Cardiac muscle cell (in vitro differentiated cells and primary cell): ENCODE results near the gene LDHAL6A. TPM values are rescaled to one million over a fixed set of nuclear protein-coding genes. Genes with fewer than 3 reads are reported as not detected.
A peak's percentile ranks its signal among the peaks of the same experiment; 100 is the strongest.

Experiments
- DNase-seq, 2 donors: peaks; one replicate each; pipeline versions ENCODE4 v3.0.0 to v3.0.0-alpha.2; 2010 to 2017; ENCODE audit warnings: low read depth in 1 of 2, low spot score in 1 of 2
- H3K27ac ChIP-seq: fragments of 200-600 bp; sonication (generic); 2 replicates; pipeline ENCODE4 v1.5.1; 2016
- H3K27me3 ChIP-seq: fragments of 200-600 bp; sonication (generic); 2 replicates; pipeline ENCODE4 v1.6.0; 2016; ENCODE audit warnings: control low read depth
- H3K36me3 ChIP-seq: fragments of 200-600 bp; sonication (generic); 2 replicates; pipeline ENCODE4 v1.5.1; 2016; ENCODE audit warnings: control low read depth
- H3K4me1 ChIP-seq: fragments of 200-600 bp; sonication (generic); 2 replicates; pipeline ENCODE4 v1.8.1; 2017; ENCODE audit warnings: low read depth, mild to moderate bottlenecking, mixed run types
- H3K4me3 ChIP-seq: fragments of 200-600 bp; sonication (generic); 2 replicates; pipeline ENCODE4 v1.5.1; 2016; ENCODE audit warnings: mild to moderate bottlenecking
- H3K9me3 ChIP-seq: fragments of 200-600 bp; sonication (generic); 2 replicates; pipeline ENCODE4 v1.5.1; 2017; ENCODE audit warnings: low read depth, mild to moderate bottlenecking, control low read depth
- polyA plus RNA-seq: library from polyadenylated mRNA; unstranded; fragments of >200 nt; fragmentation: Nextera tagmentation; extraction: Ambion mirVana; gene quantifications from 2 replicates; pipeline ENCODE4 v1.2.1, GENCODE V29; 2016
- total RNA-seq: library from RNA; depleted of rRNA; stranded (reverse); fragments of >200 nt; gene quantifications from 2 replicates; pipeline ENCODE4 v1.2.3, GENCODE V29; 2016
- TF ChIP-seq, protein P1 (sequence below): IDR thresholded peaks from 2 replicates; pipeline ENCODE4 v1.5.1; 2012; ENCODE audit warnings: low read depth, mild to moderate bottlenecking, low read length

Gene LDHAL6A
- total and polyA plus RNA-seq, 2 experiments from 2014 or later: 0.12 TPM; not detected in 1

GRCh38 chr11:18490736-18491485 lies 35.3 kb downstream of the LDHAL6A start:
- Histone ChIP-seq H3K4me1 (peaks cover 26% of the 10 kb centered on the region), H3K9me3 (no peaks in the 10 kb centered on the region), H3K4me3 (no peak overlapping the region), H3K36me3 (peaks cover 16% of the 10 kb centered on the region), H3K27ac (peak overlapping the region; percentile 44), H3K27me3 (no peaks in the 10 kb centered on the region)
- no peak for DNase-seq
- TF ChIP-seq, protein P1, sequence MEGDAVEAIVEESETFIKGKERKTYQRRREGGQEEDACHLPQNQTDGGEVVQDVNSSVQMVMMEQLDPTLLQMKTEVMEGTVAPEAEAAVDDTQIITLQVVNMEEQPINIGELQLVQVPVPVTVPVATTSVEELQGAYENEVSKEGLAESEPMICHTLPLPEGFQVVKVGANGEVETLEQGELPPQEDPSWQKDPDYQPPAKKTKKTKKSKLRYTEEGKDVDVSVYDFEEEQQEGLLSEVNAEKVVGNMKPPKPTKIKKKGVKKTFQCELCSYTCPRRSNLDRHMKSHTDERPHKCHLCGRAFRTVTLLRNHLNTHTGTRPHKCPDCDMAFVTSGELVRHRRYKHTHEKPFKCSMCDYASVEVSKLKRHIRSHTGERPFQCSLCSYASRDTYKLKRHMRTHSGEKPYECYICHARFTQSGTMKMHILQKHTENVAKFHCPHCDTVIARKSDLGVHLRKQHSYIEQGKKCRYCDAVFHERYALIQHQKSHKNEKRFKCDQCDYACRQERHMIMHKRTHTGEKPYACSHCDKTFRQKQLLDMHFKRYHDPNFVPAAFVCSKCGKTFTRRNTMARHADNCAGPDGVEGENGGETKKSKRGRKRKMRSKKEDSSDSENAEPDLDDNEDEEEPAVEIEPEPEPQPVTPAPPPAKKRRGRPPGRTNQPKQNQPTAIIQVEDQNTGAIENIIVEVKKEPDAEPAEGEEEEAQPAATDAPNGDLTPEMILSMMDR: no peak

GRCh38 chr11:18491924-18492323 lies 36.3 kb downstream of the LDHAL6A start:
- TF ChIP-seq, protein P1: no peak

GRCh38 chr11:18492888-18493287 lies 37.2 kb downstream of the LDHAL6A start:
- Histone ChIP-seq H3K4me3 (no peak overlapping the region), H3K4me1 (peaks cover 26% of the 10 kb centered on the region), H3K9me3 (no peaks in the 10 kb centered on the region), H3K27ac (peak overlapping the region; percentile 79), H3K27me3 (no peaks in the 10 kb centered on the region), H3K36me3 (peaks cover 16% of the 10 kb centered on the region)
- TF ChIP-seq, protein P1: no peak
- peak; percentile 1 to 84 for DNase-seq

More at GRCh38 chr11:18491924-18492323, 36.3 kb downstream of the LDHAL6A start:
- Histone ChIP-seq H3K9me3 (no peaks in the 10 kb centered on the region), H3K4me1 (peaks cover 26% of the 10 kb centered on the region), H3K27ac (peak overlapping the region; percentile 44), H3K36me3 (peaks cover 16% of the 10 kb centered on the region), H3K27me3 (no peaks in the 10 kb centered on the region), H3K4me3 (no peak overlapping the region)
- DNase-seq: no peak

DNA sequence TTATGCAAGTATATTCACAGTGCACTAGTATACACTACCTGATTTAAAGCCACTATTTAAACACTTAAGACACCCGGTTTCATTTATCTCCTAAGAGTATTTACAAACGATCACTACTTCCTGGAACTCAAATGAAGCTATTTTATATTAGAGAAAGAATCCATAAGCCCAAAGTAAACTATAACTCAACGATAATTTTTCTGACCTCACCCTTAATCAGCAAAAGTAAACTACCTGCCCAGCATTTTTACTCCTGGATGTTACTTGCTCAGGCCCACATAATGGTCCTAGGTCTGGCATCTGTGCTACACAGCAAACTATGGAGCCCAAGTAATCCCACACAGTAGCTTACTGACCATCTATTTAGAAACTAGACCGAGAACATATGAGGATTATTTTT lies 37.7 kb downstream of the LDHAL6A start:
- Histone ChIP-seq H3K9me3 (no peaks in the 10 kb centered on the region), H3K36me3 (peaks cover 17% of the 10 kb centered on the region), H3K4me3 (no peak overlapping the region), H3K4me1 (peaks cover 26% of the 10 kb centered on the region), H3K27ac (peak overlapping the region; percentile 79), H3K27me3 (no peaks in the 10 kb centered on the region)
- TF ChIP-seq, protein P1: no peak
- no peak for DNase-seq

DNA sequence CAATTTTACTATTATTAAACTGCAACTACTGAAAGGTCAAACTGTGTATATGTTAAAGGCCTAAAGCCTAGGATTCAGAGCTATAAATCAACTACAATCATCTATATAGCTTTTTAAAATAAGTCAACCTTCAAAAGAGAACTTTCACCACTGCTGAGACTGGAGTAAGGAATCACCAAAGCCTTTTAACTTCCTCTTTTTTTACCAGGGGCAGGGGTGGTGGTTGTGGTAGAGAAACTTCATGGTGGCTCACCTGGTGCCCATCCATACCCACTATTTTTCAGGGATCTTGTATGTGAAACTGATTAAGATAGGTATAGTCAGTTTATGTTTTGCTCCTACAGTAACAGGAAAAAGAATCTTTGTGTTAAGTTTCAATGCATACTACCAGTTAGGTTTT lies 39.6 kb downstream of the LDHAL6A start:
- H3K9me3 ChIP-seq: no peaks in the 10 kb centered on the region
- no peak overlapping the region for H3K27ac ChIP-seq
- H3K4me3 ChIP-seq: no peak overlapping the region
- peaks cover 32% of the 10 kb centered on the region for H3K36me3 ChIP-seq
- DNase-seq: no peak
- TF ChIP-seq, protein P1: no peak
- H3K27me3 ChIP-seq: no peaks in the 10 kb centered on the region
- H3K4me1 ChIP-seq: peaks cover 26% of the 10 kb centered on the region
